Renal pelvis (tissue), 4 donors: Measurements from ENCODE around the gene ENO2. TPM values are rescaled to one million over a fixed set of nuclear protein-coding genes. Genes with fewer than 3 reads are reported as not detected.
"Not testable (repeated sequence)": the region's sequence is repeated elsewhere in the genome, so short reads cannot be mapped to it uniquely, and the experiment has no call there.

Experiments
- DNase-seq: peaks from one replicate; pipeline ENCODE4 v3.0.0-alpha.2; 2013
- polyA plus RNA-seq, 3 donors: library from polyadenylated mRNA; unstranded; fragments of 120-200 nt; gene quantifications; one replicate each; pipeline ENCODE4 v1.2.1, GENCODE V29; 2013; ENCODE audit not compliant: insufficient read length in 3 of 3

The ENO2 gene
- polyA plus RNA-seq, 3 donors = 12.6 to 17.2 (median 14.1) TPM

- DNase-seq = no peak
These were observed 31.1 kb upstream of the ENO2 start for GRCh38 chr12:6883252-6883651.

GRCh38 chr12:6883683-6884082, 30.7 kb upstream of the ENO2 start:
- DNase-seq = no peak

- DNase-seq = no peak
These were observed 29.8 kb upstream of the ENO2 start for GRCh38 chr12:6884539-6884938.

GRCh38 chr12:6886206-6886999, 28.0 kb upstream of the ENO2 start:
- not testable (repeated sequence) for DNase-seq

GRCh38 chr12:6887460-6887859, 26.9 kb upstream of the ENO2 start:
- no peak for DNase-seq

- no peak for DNase-seq
These were observed 26.0 kb upstream of the ENO2 start for GRCh38 chr12:6888360-6888759.

GRCh38 chr12:6888794-6889193, 25.6 kb upstream of the ENO2 start:
- DNase-seq = not testable (repeated sequence)

- not testable (repeated sequence) for DNase-seq
These were observed 24.4 kb upstream of the ENO2 start for GRCh38 chr12:6889775-6890573.

- peak; percentile 98 for DNase-seq
These were observed 23.4 kb upstream of the ENO2 start for GRCh38 chr12:6890789-6891645.

GRCh38 chr12:6891646-6892001, 22.8 kb upstream of the ENO2 start:
- DNase-seq = no peak

- DNase-seq = not testable (repeated sequence)
These were observed 21.7 kb upstream of the ENO2 start for GRCh38 chr12:6892683-6893082.

- DNase-seq = no peak
These were observed 20.1 kb upstream of the ENO2 start for GRCh38 chr12:6894321-6894720.

- DNase-seq = no peak
These were observed 17.4 kb upstream of the ENO2 start for GRCh38 chr12:6896846-6897435.

- DNase-seq = no peak
These were observed 15.0 kb upstream of the ENO2 start for GRCh38 chr12:6899427-6899826.

- no peak for DNase-seq
These were observed 14.4 kb upstream of the ENO2 start for GRCh38 chr12:6899837-6900519.

GRCh38 chr12:6902448-6902847, 11.9 kb upstream of the ENO2 start:
- no peak for DNase-seq

- DNase-seq = no peak
These were observed 10.7 kb upstream of the ENO2 start for GRCh38 chr12:6903722-6904121.

- DNase-seq = peak; percentile 98
These were observed 9.8 kb upstream of the ENO2 start, which contains the start of gene LRRC23 for GRCh38 chr12:6904280-6905276. Gene LRRC23 (plus strand): TSS chr12:6904822. CDS start chr12:6905634, 812 bp downstream.

GRCh38 chr12:6905414-6906040, 8.9 kb upstream of the ENO2 start:
- DNase-seq = no peak
